Measurements from ENCODE around the gene TSTD2.
A peak's percentile ranks its signal among the peaks of the same experiment; 100 is the strongest.

GRCh38 chr9:97599314-97599846, 33.8 kb downstream of the TSTD2 start:
- TF ChIP-seq POLR2A (IDR thresholded peaks at IDR 0.05) (no peak), CTCF (IDR thresholded peaks at IDR 0.05) (peak in 1 of 12 donors; percentile 1)
